Gastrocnemius medialis (tissue), 4 donors: ENCODE results near the gene MILR1. TPM values are rescaled to one million over a fixed set of nuclear protein-coding genes. Genes with fewer than 3 reads are reported as not detected.

ENCODE experiments used
- ATAC-seq, 2 donors: fragments of 150-250 bp; one replicate each; pipeline ENCODE4 v1.9.1; 2016
- DNase-seq, 2 donors: peaks; one replicate each; pipeline ENCODE4 v3.0.0-alpha.2; 2019
- H3K27ac ChIP-seq, 4 donors: fragments of 200-600 bp; sonication (generic); 1 replicate in 1 of 4; 2 replicates in 3 of 4; pipeline ENCODE4 v1.5.1; 2016 to 2018; ENCODE audit warnings: mild to moderate bottlenecking in 2 of 4, moderate library complexity in 1 of 4
- H3K27me3 ChIP-seq, 3 donors: fragments of 200-600 bp; sonication (generic) in 2 of 3; 1 replicate in 1 of 3; 2 replicates in 2 of 3; pipeline versions ENCODE4 v1.5.1 to v1.6.0; 2016 to 2019; ENCODE audit warnings: mild to moderate bottlenecking in 1 of 3, moderate library complexity in 1 of 3
- H3K36me3 ChIP-seq, 2 donors: fragments of 200-600 bp; sonication (generic) in 1 of 2; one replicate each; pipeline ENCODE4 v1.5.1; 2017 to 2018
- H3K4me1 ChIP-seq, 2 donors: fragments of 200-600 bp; sonication (generic) in 1 of 2; one replicate each; pipeline ENCODE4 v1.5.1; 2016 to 2017; ENCODE audit warnings: mild to moderate bottlenecking in 2 of 2
- H3K4me3 ChIP-seq, 4 donors: fragments of 200-600 bp; sonication (generic) in 3 of 4; 1 replicate in 1 of 4; 2 replicates in 3 of 4; pipeline ENCODE4 v1.5.1; 2016 to 2019; ENCODE audit warnings: mild to moderate bottlenecking in 2 of 4
- H3K9me3 ChIP-seq, 3 donors: fragments of 200-600 bp; sonication (generic) in 2 of 3; 1 replicate in 1 of 3; 2 replicates in 2 of 3; pipeline ENCODE4 v1.5.1; 2016 to 2019
- CTCF ChIP-seq, 5 experiments: fragments of 450-650 bp in 3 of 5; fragments of 200-600 bp in 2 of 5; sonication (generic) in 2 of 5; IDR thresholded peaks in 4 of 5; conservative IDR thresholded peaks in 1 of 5; 1 replicate in 4 of 5; 2 replicates in 1 of 5; pipeline ENCODE4 v1.5.1; 2016 to 2019; ENCODE audit warnings: antibody characterized with exemption in 5 of 5, mild to moderate bottlenecking in 3 of 5, moderate library complexity in 3 of 5
- POLR2A ChIP-seq, 2 donors: fragments of 450-650 bp; IDR thresholded peaks; one replicate each; pipeline ENCODE4 v1.6.1; 2017; ENCODE audit warnings: antibody characterized with exemption in 2 of 2, mild to moderate bottlenecking in 2 of 2, moderate library complexity in 2 of 2
- in situ Hi-C, 4 donors: fragments of 200-750 bp; cut with MboI; loops; one replicate each; pipeline versions ENCODE4 v1.15.0 to v1.8.0; 2017; ENCODE audit warnings: low sequenced_read_pairs in 4 of 4
- intact Hi-C: fragments of 100-400 bp; cut with DNase I; formaldehyde crosslinking; loops from one replicate; pipeline ENCODE4 v1.15.1; 2023; ENCODE audit warnings: low total_unique reads
- microRNA counts, 2 donors: library from miRNA; unstranded; fragments of <30 nt; microRNA quantifications; one replicate each; lab custom pipeline; 2016
- microRNA-seq, 2 donors: library from miRNA; unstranded; fragments of <30 nt; microRNA quantifications; one replicate each; pipeline ENCODE4, GENCODE V29; 2016; ENCODE audit warnings: borderline replicate concordance in 2 of 2
- total RNA-seq, 4 donors: library from RNA; depleted of rRNA; stranded (reverse); fragments of >200 nt; gene quantifications; one replicate each; pipeline versions ENCODE4 v1.1.0 to v1.2.3, GENCODE V29; 2016

The MILR1 gene
- total RNA-seq, 4 donors from 2014 or later: 0.76 to 3.3 (median 2.2) TPM; not detected in 1

DNA sequence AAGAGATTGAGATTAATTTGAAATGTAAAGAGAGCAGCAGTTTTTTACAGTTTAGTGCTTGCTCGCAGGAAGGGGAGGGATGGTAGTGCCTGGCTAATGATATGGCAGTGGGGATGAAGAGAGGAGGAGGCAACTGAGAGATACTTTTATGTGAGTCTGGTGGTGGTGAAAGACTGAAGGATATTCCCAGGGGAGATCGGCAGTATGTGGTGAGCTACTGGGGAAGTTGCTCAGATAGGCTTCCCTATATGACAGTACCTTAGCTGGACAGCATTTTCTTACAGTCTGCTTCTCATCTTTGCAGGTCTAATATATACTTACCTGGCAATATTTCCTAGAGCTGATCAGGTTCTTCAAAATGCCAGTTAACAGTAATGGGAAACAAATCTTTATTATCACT, 66.5 kb downstream of the MILR1 start:
- Histone ChIP-seq H3K27ac (no peak overlapping the region), H3K4me3 (no peak overlapping the region), H3K27me3 (no peaks in the 10 kb centered on the region), H3K36me3 (peaks cover 0 to 84% of the 10 kb centered on the region in 2 donors), H3K9me3 (no peaks in the 10 kb centered on the region), H3K4me1 (no peaks in the 10 kb centered on the region)
- TF ChIP-seq POLR2A (IDR thresholded peaks at IDR 0.05) (no peak), CTCF (IDR thresholded peaks at IDR 0.05 in 4 of 5, conservative IDR thresholded peaks at IDR 0.05 in 1 of 5) (no peak)
- intact Hi-C loops: no loop called here
- in situ Hi-C loops: loop anchor here in 1 of 4 donors (25.0 kb wide), 1 partner anchor 678 kb away; the partner anchor contains the start of genes FTSJ3, PSMC5 and SMARCD2
- no peak for DNase-seq
- no peak for ATAC-seq

- H3K27ac ChIP-seq: no peak overlapping the region
- no peaks in the 10 kb centered on the region for H3K27me3 ChIP-seq
- DNase-seq (no peak), ATAC-seq (no peak)
- in situ Hi-C loops (loop anchor here in 1 of 4 donors (25.0 kb wide), 1 partner anchor 679 kb away; the partner anchor contains the start of genes FTSJ3, PSMC5 and SMARCD2), intact Hi-C loops (no loop called here)
- H3K4me3 ChIP-seq: no peak overlapping the region
- no peaks in the 10 kb centered on the region for H3K4me1 ChIP-seq
- no peaks in the 10 kb centered on the region for H3K9me3 ChIP-seq
- H3K36me3 ChIP-seq: peaks cover 0 to 84% of the 10 kb centered on the region in 2 donors
- TF ChIP-seq CTCF (IDR thresholded peaks at IDR 0.05 in 4 of 5, conservative IDR thresholded peaks at IDR 0.05 in 1 of 5): no peak
- TF ChIP-seq POLR2A (IDR thresholded peaks at IDR 0.05): no peak
Measured at GRCh38 chr17:64515829-64516228, 66.9 kb downstream of the MILR1 start.

MicroRNA genes within 50 kb of the gene (microRNA counts, 767-probe panel; counts per million panel counts)
- 356 to 448 counts per million in 2 donors for microRNA hsa-miR-1273e (lab: Ali Mortazavi, UCI)

Small RNAs within 50 kb of the gene (microRNA-seq; reads per million reads assigned to microRNA genes)
- gene MIR1273E (0 reads per million in 2 donors), gene MIR3064 (2.4 to 2.6 reads per million in 2 donors), gene MIR5047 (0 reads per million in 2 donors)

Other genes with a start within 250 kb of the MILR1 start
- gene TEX2, start 185.9 kb upstream of the MILR1 start, total RNA-seq: 10 to 100 TPM; 39.0 to 91.1 (median 77.4) TPM
- 10 to 100 TPM; 35.1 to 71.5 (median 51.3) TPM for gene PECAM1, start 58.3 kb upstream of the MILR1 start, total RNA-seq
- gene POLG2, start 47.9 kb downstream of the MILR1 start, total RNA-seq: 1 to 10 TPM; 1.4 to 5.6 (median 2.6) TPM
- gene DDX5, start 57.2 kb downstream of the MILR1 start, total RNA-seq: 100 to 1,000 TPM; 450 to 771 (median 541) TPM
- 10 to 100 TPM in 3 of 4 donors, 1 to 10 TPM in 1; 6.5 to 18.8 (median 17.7) TPM for gene CEP95, start 57.9 kb downstream of the MILR1 start, total RNA-seq
- gene SMURF2, start 213.2 kb downstream of the MILR1 start, total RNA-seq: 10 to 100 TPM in 3 of 4 donors, 1 to 10 TPM in 1; 8.9 to 15.3 (median 11.4) TPM